Measurements from ENCODE around the gene UBE2G2.

DNA sequence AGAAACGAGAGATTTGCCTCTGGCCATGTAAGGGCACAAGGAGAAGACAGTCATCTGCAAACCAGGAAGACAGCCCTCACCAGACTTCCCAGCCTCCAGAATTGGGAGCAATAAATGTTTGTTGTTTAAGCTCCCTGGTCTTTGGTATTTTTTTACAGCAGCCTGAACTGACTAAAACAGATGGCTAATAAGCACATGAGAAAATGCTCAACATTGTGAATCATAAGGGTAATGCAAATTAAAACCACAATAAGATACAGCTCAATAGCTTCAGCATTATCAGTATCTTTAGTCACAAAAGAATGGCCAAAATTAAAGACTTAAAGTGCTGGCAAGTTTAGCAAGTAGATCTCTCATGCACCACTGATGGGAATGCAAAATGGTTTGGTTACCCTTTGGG is 11.7 kb downstream of the UBE2G2 start:
- TF ChIP-seq EZH2 (IDR thresholded peaks at IDR 0.05; ENCODE audit: insufficient read depth, poor library complexity, severe bottlenecking): no peak
- TF ChIP-seq EZH2phosphoT487 (IDR thresholded peaks at IDR 0.05; ENCODE audit: insufficient read depth, low read depth): no peak
